ENCODE data around the gene BICRA.

GRCh38 chr19:47608074-47608918 is 638 bp upstream of the BICRA start:
- TF ChIP-seq CTCF (IDR thresholded peaks at IDR 0.05; ENCODE audit: insufficient read depth, low read length, poor library complexity, severe bottlenecking) (no peak), EZH2phosphoT487 (conservative IDR thresholded peaks at IDR 0.05; ENCODE audit: low read length) (no peak)
